ENCODE measurements around the gene NALCN.

- no peak for TF ChIP-seq CTCF (conservative IDR thresholded peaks at IDR 0.05 in 1 of 2, IDR thresholded peaks at IDR 0.05 in 1 of 2; ENCODE audit: low read depth in 1 of 2, low read length in 2 of 2)
- TF ChIP-seq EZH2 (IDR thresholded peaks at IDR 0.05; ENCODE audit: low read length, missing control alignments) = no peak
Measured at GRCh38 chr13:101283782-101284181, 132.5 kb downstream of the NALCN start.

Data from fibroblast of lung (primary cell).